ENCODE measurements around the gene NEU4. TPM values are rescaled to one million over a fixed set of nuclear protein-coding genes. Genes with fewer than 3 reads are reported as not detected.
"Not testable (repeated sequence)": the region's sequence is repeated elsewhere in the genome, so short reads cannot be mapped to it uniquely, and the experiment has no call there.

The NEU4 gene
- total RNA-seq, 1 experiment from 2014 or later, result not detected

GRCh38 chr2:241775223-241776177 is 33.5 kb upstream of the NEU4 start:
- DNase-seq (ENCODE audit: low spot score), result peak; percentile 69

GRCh38 chr2:241776336-241777169 is 32.4 kb upstream of the NEU4 start, which contains the start of gene GAL3ST2:
TSS of gene GAL3ST2 (plus strand) at chr2:241776822. CDS start at chr2:241776956, 134 bp downstream.
- no peak for DNase-seq (ENCODE audit: low spot score)

- no peak for DNase-seq (ENCODE audit: low spot score)
Observed at GRCh38 chr2:241777170-241777685, 31.8 kb upstream of the NEU4 start.

- no peak for DNase-seq (ENCODE audit: low spot score)
Observed at GRCh38 chr2:241777686-241778627, 31.0 kb upstream of the NEU4 start.

GRCh38 chr2:241780939-241781569 is 27.9 kb upstream of the NEU4 start:
- no peak for DNase-seq (ENCODE audit: low spot score)

GRCh38 chr2:241782053-241782452 is 26.9 kb upstream of the NEU4 start:
- DNase-seq (ENCODE audit: low spot score), result not testable (repeated sequence)

GRCh38 chr2:241788135-241788534 is 20.9 kb upstream of the NEU4 start:
- no peak for DNase-seq (ENCODE audit: low spot score)

- DNase-seq (ENCODE audit: low spot score), result no peak
Observed at GRCh38 chr2:241788572-241788971, 20.4 kb upstream of the NEU4 start.

GRCh38 chr2:241791385-241791784 is 17.6 kb upstream of the NEU4 start:
- peak; percentile 81 for DNase-seq (ENCODE audit: low spot score)

GRCh38 chr2:241793385-241793784 is 15.6 kb upstream of the NEU4 start:
- no peak for DNase-seq (ENCODE audit: low spot score)

GRCh38 chr2:241794250-241794823 is 14.7 kb upstream of the NEU4 start:
- no peak for DNase-seq (ENCODE audit: low spot score)

GRCh38 chr2:241795021-241795999 is 13.7 kb upstream of the NEU4 start:
- DNase-seq (ENCODE audit: low spot score), result no peak

GRCh38 chr2:241796209-241796608 is 12.8 kb upstream of the NEU4 start:
- no peak for DNase-seq (ENCODE audit: low spot score)

GRCh38 chr2:241796610-241797138 is 12.3 kb upstream of the NEU4 start:
- DNase-seq (ENCODE audit: low spot score), result no peak

- DNase-seq (ENCODE audit: low spot score), result no peak
Observed at GRCh38 chr2:241797441-241798080, 11.4 kb upstream of the NEU4 start.

- DNase-seq (ENCODE audit: low spot score), result no peak
Observed at GRCh38 chr2:241798081-241798630, 10.8 kb upstream of the NEU4 start.

GRCh38 chr2:241798631-241799521 is 10.1 kb upstream of the NEU4 start:
- no peak for DNase-seq (ENCODE audit: low spot score)

Measured in A172 (cell line).